Amniotic stem cell (primary cell): ENCODE results near the gene MTOR.

ENCODE experiments used
- DNase-seq: peaks from one replicate; lab custom pipeline; 2025; lab: John Stamatoyannopoulos, UW

Gene MTOR

GRCh38 chr1:11061652-11062365 lies 200.5 kb downstream of the MTOR start:
- no peak for DNase-seq

- peak; percentile 75 for DNase-seq
Observed at GRCh38 chr1:11059968-11060830, 202.2 kb downstream of the MTOR start, which contains the start of gene SRM. Gene SRM (minus strand): TSS chr1:11060018. CDS start chr1:11059943, 75 bp downstream.

GRCh38 chr1:11059155-11059967 lies 203.0 kb downstream of the MTOR start:
- no peak for DNase-seq

DNA sequence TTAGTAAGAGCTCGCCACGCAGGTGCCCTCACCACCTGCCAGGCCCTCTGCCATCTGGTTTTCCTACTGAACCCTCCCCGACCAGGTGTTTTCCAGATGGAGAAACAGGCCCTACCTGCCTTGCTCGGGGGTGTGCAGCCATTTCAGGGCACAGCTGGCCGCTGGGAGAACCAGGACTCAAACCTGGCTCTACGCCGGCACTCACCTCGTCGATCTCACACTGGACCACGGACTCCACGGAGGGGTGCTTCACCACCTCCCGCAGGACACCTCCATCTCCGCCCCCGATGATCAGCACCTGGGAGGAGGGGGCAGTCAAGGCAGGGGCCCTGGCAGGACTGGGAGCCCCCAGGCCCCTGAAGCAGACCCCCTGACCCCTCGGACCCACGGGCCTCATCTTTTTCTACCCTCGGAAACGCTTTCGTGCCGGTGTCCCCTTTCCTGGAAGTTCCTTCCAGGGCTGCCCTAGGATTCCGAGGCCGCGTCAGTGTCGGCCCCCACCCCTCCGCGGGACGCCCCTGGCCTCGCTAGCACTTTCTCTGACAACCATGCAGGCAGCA lies 203.7 kb downstream of the MTOR start:
- DNase-seq: no peak

DNA sequence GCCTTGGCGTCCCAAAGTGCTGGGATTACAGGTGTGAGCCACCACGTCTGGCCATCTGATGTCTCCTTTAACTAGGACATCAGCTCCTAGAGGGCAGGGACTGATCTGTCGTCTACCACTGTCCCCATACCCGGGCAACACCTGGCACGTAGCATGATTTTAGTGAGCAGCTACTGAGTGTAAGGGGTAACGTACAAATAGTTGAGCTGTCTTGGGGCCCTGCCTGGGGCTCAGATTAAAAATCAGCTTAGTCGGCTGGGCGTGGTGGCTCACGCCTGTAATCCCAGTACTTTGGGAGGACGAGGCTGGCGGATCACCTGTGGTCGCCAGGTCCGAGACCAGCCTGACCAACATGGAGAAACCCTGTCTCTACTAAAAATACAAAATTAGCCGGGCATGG lies 204.3 kb downstream of the MTOR start:
- no peak for DNase-seq

- DNase-seq: no peak
Observed at GRCh38 chr1:11057477-11057876, 204.9 kb downstream of the MTOR start.
